Measurements from ENCODE around the gene ATXN1. TPM values are rescaled to one million over a fixed set of nuclear protein-coding genes. Genes with fewer than 3 reads are reported as not detected.
A peak's percentile ranks its signal among the peaks of the same experiment; 100 is the strongest.

The ATXN1 gene
- total RNA-seq, 1 experiment from 2014 or later, result 27.0 TPM

DNA sequence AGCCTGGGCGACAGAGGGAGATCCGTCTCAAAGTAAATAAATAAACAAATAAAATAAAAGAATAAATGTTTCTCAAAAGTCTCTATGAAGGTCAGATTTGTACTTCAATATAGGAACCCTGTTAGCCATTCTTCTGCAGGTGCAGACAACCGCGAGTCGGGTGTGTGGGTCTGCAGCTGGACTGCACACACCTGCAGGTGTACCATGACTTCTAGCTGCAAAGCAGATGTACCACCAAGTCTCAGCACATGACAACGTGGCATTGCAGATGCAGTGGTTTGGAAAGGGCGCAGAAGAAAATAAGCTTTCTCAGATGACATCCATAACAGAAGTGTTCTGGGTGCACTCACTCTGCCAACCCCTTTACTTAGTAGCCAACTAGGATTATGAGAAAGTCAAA, 239.7 kb downstream of the ATXN1 start:
- TF ChIP-seq, protein P1, sequence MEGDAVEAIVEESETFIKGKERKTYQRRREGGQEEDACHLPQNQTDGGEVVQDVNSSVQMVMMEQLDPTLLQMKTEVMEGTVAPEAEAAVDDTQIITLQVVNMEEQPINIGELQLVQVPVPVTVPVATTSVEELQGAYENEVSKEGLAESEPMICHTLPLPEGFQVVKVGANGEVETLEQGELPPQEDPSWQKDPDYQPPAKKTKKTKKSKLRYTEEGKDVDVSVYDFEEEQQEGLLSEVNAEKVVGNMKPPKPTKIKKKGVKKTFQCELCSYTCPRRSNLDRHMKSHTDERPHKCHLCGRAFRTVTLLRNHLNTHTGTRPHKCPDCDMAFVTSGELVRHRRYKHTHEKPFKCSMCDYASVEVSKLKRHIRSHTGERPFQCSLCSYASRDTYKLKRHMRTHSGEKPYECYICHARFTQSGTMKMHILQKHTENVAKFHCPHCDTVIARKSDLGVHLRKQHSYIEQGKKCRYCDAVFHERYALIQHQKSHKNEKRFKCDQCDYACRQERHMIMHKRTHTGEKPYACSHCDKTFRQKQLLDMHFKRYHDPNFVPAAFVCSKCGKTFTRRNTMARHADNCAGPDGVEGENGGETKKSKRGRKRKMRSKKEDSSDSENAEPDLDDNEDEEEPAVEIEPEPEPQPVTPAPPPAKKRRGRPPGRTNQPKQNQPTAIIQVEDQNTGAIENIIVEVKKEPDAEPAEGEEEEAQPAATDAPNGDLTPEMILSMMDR (conservative IDR thresholded peaks at IDR 0.05; ENCODE audit: low read depth, low read length), result no peak
- TF ChIP-seq EZH2phosphoT487 (IDR thresholded peaks at IDR 0.05; ENCODE audit: borderline replicate concordance, low read length) (no peak), EZH2 (IDR thresholded peaks at IDR 0.05; ENCODE audit: low read length, unreplicated experiment) (no peak)
- no peaks in the 10 kb centered on the region for H3K9me2 ChIP-seq (replicated peaks; ENCODE audit: low read length)
- DNase-seq (no peak), ATAC-seq (no peak)
- ChIA-PET POLR2A (ENCODE audit: unreplicated experiment) (no interaction called here), CTCF (no interaction called here)
- H3K4me1 ChIP-seq (ENCODE audit: insufficient read depth, low read length), result no peaks in the 10 kb centered on the region
- H3K27me3 ChIP-seq (ENCODE audit: low read length), result no peaks in the 10 kb centered on the region
- H3K9me3 ChIP-seq (ENCODE audit: low read length), result no peaks in the 10 kb centered on the region
- intact Hi-C loops (cut with micrococcal nuclease), result no loop called here
- H3K79me2 ChIP-seq (ENCODE audit: low read length), result no peaks in the 10 kb centered on the region
- H2AFZ ChIP-seq (ENCODE audit: low read length), result no peak overlapping the region
- H3K36me3 ChIP-seq (ENCODE audit: low read depth, low read length), result no peaks in the 10 kb centered on the region
- H3F3A ChIP-seq (ENCODE audit: low read length, unreplicated experiment), result no peaks in the 10 kb centered on the region
- no peaks in the 10 kb centered on the region for H4K20me1 ChIP-seq (ENCODE audit: low read length)
- no peak overlapping the region for H3K27ac ChIP-seq (ENCODE audit: low read length)
- H3K9ac ChIP-seq (ENCODE audit: low read length), result no peak overlapping the region
- no TSS peak for BruUV-seq (replicated peaks)
- no peak overlapping the region for H3K4me2 ChIP-seq (ENCODE audit: low read length)
- no peak overlapping the region for H3K4me3 ChIP-seq (ENCODE audit: low read length)

DNA sequence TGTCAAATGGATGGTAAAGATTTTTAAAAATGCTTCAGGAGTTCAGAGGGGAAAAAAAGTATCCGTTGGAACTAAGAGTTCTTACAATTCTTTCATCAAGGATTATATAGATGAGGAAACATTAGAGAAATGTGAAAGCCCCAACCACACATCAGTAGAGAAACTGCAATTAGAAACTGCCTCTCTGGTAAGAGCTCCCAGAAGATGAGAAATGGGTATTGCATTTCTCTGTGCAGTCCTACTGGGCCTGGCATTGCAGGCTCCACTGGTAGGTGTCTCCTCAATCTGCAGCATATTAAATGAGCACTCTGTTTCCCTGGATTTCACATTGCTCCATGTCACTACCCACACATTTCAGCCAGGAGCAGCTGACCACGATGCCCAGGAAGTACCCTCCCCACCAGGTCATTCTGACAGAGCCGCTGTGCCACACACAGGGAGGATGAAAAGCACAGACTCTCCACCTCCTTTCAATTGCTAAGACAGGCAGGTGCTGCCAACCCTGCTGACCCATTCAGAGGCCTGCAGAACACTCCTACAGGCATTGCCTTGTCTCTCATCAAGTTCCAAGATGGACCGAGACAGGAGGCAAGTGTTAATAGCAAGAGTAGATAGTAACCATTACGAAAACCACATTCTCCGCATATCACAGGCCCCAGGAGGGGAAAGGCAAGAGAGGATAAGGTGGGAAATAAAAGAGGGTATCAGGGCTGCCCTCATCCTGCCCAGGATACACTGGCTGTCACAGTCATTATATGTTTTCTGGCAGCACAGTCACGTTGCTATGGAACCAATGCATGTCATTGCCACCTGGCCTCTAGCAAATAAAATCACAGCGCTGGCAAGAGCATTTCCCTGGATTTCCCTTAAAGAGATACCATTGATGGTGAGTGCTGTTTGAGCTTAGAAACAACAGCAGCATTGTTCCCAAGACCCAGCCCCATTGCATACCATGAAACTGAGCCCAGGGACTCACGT, 241.7 kb downstream of the ATXN1 start:
- peak; percentile 40 for DNase-seq
- Histone ChIP-seq H4K20me1 (ENCODE audit: low read length) (no peaks in the 10 kb centered on the region), H3K36me3 (ENCODE audit: low read depth, low read length) (no peaks in the 10 kb centered on the region), H2AFZ (ENCODE audit: low read length) (no peak overlapping the region), H3K4me2 (ENCODE audit: low read length) (no peak overlapping the region), H3K4me1 (ENCODE audit: insufficient read depth, low read length) (no peaks in the 10 kb centered on the region), H3K27me3 (ENCODE audit: low read length) (no peaks in the 10 kb centered on the region), H3K79me2 (ENCODE audit: low read length) (no peaks in the 10 kb centered on the region), H3K27ac (ENCODE audit: low read length) (no peak overlapping the region), H3F3A (ENCODE audit: low read length, unreplicated experiment) (no peaks in the 10 kb centered on the region), H3K4me3 (ENCODE audit: low read length) (no peak overlapping the region), H3K9me2 (replicated peaks; ENCODE audit: low read length) (no peaks in the 10 kb centered on the region), H3K9me3 (ENCODE audit: low read length) (no peaks in the 10 kb centered on the region), H3K9ac (ENCODE audit: low read length) (no peak overlapping the region)
- ATAC-seq, result peak; percentile 71
- no TSS peak for BruUV-seq (replicated peaks)
- intact Hi-C loops (cut with micrococcal nuclease), result no loop called here
- POLR2A ChIA-PET (ENCODE audit: unreplicated experiment), result no interaction called here
- TF ChIP-seq EZH2 (IDR thresholded peaks at IDR 0.05; ENCODE audit: low read length, unreplicated experiment), result no peak
- TF ChIP-seq, protein P1 (conservative IDR thresholded peaks at IDR 0.05; ENCODE audit: low read depth, low read length), result no peak
- TF ChIP-seq EZH2phosphoT487 (IDR thresholded peaks at IDR 0.05; ENCODE audit: borderline replicate concordance, low read length), result no peak
- CTCF ChIA-PET, result no interaction called here

DNA sequence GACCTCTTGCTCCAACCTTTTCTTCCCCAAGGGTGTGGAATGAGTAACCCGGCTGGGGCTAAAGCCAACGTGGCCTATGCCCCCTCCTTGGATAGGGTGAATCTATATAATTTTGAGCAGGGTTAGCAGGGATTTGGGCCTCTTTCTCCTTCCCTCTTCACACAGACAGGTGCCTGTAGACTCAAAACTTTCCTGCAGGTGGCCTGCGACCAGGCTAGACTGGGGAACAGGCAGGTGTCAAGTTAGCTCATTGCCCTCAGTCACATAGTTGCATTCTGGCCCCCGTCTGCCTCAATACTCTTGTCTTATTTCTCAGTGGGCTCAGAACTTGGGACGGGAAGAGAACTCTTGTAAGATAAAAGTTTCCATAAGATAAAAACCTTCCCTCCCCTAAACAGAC, 243.0 kb downstream of the ATXN1 start:
- no peak overlapping the region for H3K4me3 ChIP-seq (ENCODE audit: low read length)
- ChIA-PET POLR2A (ENCODE audit: unreplicated experiment) (no interaction called here), CTCF (no interaction called here)
- no peaks in the 10 kb centered on the region for H3K4me1 ChIP-seq (ENCODE audit: insufficient read depth, low read length)
- H3K27ac ChIP-seq (ENCODE audit: low read length), result no peak overlapping the region
- no peaks in the 10 kb centered on the region for H4K20me1 ChIP-seq (ENCODE audit: low read length)
- no peaks in the 10 kb centered on the region for H3K9me2 ChIP-seq (replicated peaks; ENCODE audit: low read length)
- H3K36me3 ChIP-seq (ENCODE audit: low read depth, low read length), result no peaks in the 10 kb centered on the region
- no peaks in the 10 kb centered on the region for H3K79me2 ChIP-seq (ENCODE audit: low read length)
- no peaks in the 10 kb centered on the region for H3K27me3 ChIP-seq (ENCODE audit: low read length)
- H2AFZ ChIP-seq (ENCODE audit: low read length), result no peak overlapping the region
- H3K4me2 ChIP-seq (ENCODE audit: low read length), result no peak overlapping the region
- no peak overlapping the region for H3K9ac ChIP-seq (ENCODE audit: low read length)
- H3K9me3 ChIP-seq (ENCODE audit: low read length), result no peaks in the 10 kb centered on the region
- intact Hi-C loops (cut with micrococcal nuclease), result no loop called here
- DNase-seq (no peak), ATAC-seq (no peak)
- BruUV-seq (replicated peaks), result no TSS peak
- no peaks in the 10 kb centered on the region for H3F3A ChIP-seq (ENCODE audit: low read length, unreplicated experiment)
- TF ChIP-seq EZH2 (IDR thresholded peaks at IDR 0.05; ENCODE audit: low read length, unreplicated experiment) (no peak), EZH2phosphoT487 (IDR thresholded peaks at IDR 0.05; ENCODE audit: borderline replicate concordance, low read length) (no peak)
- TF ChIP-seq, protein P1 (conservative IDR thresholded peaks at IDR 0.05; ENCODE audit: low read depth, low read length), result no peak; the same call in 1 of the 2 replicates

All from PC-3 (cell line).